Left lobe of liver (tissue), 2 donors: ENCODE results near the gene CDH26. TPM values are rescaled to one million over a fixed set of nuclear protein-coding genes. Genes with fewer than 3 reads are reported as not detected.
"Not testable (repeated sequence)": the region's sequence is repeated elsewhere in the genome, so short reads cannot be mapped to it uniquely, and the experiment has no call there.

Experiments
- ATAC-seq: fragments of 200-7000 bp; cut with Tn5 transposase; one replicate; pipeline ENCODE4 v1.9.1; 2020; ENCODE audit warnings: mild to moderate bottlenecking, moderate library complexity
- DNase-seq: peaks from one replicate; pipeline ENCODE4 v3.0.0-alpha.2; 2020; ENCODE audit warnings: low spot score
- total RNA-seq: library from RNA; stranded (reverse); gene quantifications from one replicate; pipeline ENCODE4 v1.2.1, GENCODE V29; 2021
- donor health status: DM: no; HTN: no; CAD: no; lungs with moderate emphysema.
- donor health status: DM: no; HTN: yes; CAD: no.

CDH26 gene
- total RNA-seq, 1 donor from 2014 or later, result 0.38 TPM

DNA sequence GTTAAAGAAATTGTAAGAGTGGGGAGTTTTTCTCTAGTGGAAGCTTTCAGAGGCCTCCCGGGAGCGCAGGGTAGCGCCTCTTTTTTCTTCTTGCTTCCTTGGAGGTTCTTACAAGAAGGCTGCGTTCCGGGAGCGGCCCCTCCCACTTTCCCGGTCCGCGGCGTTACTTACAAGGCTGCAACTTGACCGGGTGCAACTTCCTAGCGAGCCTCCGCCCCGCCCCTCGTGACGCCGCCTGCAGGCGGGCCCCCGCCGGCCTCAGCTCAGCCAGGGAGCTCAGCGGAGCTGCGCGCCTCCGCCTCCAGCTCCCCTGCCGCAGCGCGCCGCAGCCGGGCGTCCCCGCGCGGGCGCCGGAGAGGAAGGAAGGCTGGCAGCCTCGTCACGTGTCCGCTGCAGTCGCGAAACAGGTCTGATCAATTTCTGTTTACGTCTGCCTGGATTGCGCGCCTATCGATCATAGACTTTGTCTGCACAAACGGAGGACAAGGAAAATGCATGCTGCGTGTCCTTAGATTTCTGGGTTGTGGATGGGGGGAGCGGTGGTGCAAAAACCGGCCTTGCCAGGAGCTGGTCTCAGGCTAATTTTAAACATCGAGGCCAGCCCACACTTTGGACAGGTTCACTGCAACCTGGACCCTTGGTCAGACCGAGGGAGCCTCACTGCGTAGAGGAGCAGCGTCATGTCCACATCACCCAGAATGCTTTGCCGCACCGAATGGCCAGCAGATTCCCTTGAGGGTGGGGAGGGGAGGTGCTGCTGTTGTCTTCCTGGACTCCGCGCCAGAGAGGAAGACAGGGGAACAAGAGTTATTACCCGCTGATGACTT lies 17.9 kb upstream of the CDH26 start, which contains the start of the genes FAM217B and PPP1R3D:
Gene FAM217B (plus strand): TSS at position 261 of the 827 bp plus-strand sequence. CDS start 3,555 bp downstream, outside the sequence.
Gene PPP1R3D (minus strand): TSS at position 177 of the 827 bp plus-strand sequence. CDS start 374 bp downstream, outside the sequence.
- DNase-seq (peak; percentile 92), ATAC-seq (peak; percentile 97)

DNA sequence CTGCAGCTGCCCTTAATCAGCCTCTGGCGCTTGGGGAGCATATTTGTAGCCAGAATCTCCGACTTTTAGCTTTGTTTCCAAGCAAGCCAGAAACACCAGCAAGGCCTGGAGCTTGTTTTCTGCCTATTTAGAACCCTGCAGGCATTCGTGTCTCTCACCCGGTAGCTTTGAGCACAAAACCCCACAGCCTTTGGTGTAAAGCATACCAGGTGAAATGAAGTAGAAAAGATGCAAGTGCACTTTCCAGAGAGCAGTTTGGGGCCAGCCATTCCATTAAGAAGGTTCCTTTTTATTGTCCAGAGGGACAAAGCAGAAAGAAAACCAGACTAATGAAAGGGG lies 17.3 kb upstream of the CDH26 start:
- ATAC-seq (no peak), DNase-seq (no peak)

DNA sequence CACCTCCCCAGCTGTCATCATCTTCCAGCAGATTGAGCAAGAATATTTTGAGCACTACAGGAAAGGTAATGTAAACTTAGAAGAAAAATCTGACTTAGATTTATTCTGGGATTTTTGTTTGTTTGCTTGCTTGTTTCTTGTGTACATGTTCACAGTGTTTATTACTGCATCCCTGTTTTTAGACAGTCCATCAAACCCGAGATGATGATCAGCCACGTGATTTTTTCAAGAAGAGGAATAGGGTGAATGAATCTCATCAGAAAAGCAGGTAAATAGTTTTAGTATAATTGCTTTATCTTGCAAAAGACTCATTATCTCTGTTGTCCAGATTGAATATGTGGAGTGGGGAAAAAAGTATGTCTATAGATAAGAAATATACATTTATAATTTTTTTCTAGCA lies 16.0 kb upstream of the CDH26 start:
- ATAC-seq (no peak), DNase-seq (no peak)

DNA sequence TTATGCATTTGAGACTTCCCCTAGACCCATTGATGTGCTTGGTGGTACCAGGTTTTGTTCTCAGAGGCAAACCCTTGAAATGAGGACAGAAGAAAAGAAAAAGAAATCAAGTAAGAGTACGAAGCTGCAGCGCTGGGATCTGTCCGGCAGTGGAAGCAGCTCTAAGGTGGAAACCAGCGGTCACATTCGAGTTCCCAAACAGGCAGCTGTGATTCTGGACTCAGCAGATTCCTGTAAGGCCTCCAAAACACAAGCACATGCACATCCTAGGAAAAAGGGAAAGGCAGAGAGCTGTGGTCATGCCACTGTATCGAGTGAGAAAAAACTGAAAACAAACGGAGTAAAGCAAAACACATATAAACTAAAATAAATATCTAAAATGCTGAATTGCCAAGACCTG lies 13.5 kb upstream of the CDH26 start:
- no peak for DNase-seq
- no peak for ATAC-seq

DNA sequence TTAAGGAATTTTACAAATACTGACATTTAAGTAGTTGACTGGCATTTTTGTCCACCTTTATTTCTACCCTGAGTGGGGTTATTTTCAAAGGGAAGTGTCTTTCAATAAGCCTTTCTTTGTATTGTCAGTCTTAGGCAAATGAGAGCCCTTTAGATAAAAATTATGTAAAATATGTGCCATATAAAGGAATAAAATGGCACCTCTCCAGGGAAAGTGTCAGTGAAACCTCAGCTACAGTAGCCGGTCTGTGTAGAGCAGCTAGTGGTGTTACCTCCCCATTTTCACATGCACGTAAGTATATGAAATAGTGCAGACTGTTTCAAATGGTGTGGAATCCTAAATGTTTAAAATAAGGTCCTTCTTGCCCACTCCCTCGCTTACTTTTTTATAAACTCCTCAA lies 13.0 kb upstream of the CDH26 start:
- ATAC-seq (no peak), DNase-seq (no peak)

DNA sequence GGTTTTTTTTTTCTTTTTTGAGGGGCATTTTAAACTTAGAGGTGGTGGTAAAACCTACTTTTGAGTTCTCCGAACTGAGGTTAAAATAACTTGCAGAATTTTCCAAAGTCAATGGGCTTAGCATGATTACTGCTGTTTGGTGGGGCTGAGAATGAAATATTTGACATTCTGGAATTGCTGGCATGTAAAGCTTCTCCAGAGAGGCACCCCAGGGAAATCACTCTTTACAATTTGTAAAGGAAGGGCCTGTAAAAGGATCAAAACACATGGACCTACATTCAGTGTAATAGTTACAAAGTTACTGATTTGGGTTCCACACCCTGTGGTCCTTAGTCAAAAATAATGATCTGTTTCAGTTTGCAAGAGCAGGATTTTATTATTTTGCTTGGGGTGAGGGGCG lies 12.5 kb upstream of the CDH26 start:
- no peak for DNase-seq
- ATAC-seq, result no peak

DNA sequence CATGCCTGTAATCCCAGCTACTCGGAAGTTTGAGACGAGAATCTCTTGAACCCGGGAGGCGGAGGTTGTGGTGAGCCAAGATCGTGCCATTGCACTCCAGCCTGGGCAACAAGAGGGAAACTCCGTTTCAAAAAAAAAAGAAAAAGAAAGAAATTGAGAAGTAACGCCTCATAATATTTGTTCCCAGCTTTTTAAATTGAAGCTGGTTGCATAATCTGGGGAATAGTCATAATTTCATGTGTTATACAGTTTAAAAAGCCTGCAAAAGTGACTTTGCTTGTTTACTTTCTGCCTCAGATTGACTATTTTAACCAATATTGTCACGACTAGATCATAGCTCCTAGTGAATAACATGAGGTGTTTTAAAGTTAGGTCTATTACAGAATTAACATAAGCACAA lies 10.8 kb upstream of the CDH26 start:
- no peak for ATAC-seq
- no peak for DNase-seq

DNA sequence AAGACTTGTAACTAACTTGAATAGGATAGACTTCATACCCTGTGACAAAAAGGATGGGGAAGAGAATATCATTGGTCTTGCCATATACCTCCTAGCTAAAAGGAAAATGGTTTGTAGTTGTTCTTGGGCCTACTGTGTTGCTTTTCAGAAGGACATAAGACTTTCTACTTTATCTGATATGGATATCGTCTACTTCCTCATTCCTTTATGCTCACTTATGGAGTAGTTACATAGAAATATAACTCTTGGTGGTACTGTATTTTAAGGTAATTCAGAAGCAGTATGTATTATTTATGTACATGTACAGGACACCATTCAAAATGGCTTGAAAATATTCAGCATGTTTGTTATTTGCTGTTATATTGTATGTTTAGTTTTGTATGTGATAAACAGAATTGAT lies 10.0 kb upstream of the CDH26 start:
- DNase-seq (no peak), ATAC-seq (no peak)

DNA sequence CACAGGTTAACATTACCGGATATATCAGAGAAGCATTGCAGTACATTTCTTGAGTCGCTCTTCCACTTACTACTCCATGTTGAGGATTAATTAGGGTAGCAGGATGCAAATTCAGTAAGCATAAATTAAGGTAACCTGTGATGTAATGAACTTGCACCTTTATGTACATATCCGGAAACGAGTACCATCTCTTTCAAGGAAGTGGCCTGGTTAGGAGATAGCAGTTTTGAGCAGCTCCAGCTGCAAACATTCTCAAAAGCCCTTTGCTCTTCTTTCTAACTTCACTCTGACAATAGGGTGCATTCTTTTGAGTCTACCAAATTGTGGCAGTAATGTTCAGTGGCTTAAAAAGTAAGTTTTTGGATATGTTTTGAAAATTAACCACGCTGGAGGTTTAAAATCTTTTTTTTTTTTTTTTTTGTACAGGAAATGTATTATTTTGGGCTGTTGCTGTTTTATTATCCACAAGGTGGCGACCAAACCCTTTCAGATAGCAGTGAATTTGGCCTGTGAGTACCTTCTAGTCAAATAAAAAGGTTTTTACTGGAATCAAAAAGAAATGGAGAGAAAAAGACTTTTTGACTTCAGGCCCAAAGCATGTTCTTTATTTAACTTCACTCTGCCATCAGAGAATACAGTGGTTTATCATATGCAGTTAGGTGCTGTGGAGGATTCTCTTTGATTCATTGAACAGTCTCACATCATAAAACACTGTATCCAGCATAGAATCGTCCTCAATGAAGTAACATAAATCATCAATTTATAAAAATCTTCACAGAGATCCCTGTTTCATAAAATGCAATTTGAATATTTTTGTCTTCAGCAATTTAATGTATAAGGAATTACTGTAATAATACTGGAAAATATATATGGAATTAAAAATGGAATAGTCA lies 9.1 kb upstream of the CDH26 start:
- ATAC-seq (peak; percentile 74), DNase-seq (no peak)

DNA sequence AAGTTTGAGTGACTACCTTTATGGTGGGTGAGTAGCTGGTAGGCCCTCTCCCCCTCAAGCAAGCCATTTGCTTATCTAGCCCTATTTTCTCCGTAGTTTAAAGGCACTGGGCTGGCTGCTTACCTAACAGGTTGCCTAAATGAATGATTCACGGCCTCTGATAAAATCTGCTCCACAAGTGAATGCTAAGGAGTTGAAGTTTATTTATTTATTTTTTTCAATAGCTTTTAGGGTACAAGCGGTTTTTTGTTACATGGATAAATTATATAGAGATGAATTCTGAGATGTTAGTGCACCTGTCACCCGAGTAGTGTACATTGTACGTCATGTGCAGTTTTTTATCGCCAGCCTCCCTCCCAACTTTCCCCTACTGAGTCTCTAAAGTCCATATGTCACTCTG lies 8.3 kb upstream of the CDH26 start:
- DNase-seq, result no peak
- no peak for ATAC-seq

DNA sequence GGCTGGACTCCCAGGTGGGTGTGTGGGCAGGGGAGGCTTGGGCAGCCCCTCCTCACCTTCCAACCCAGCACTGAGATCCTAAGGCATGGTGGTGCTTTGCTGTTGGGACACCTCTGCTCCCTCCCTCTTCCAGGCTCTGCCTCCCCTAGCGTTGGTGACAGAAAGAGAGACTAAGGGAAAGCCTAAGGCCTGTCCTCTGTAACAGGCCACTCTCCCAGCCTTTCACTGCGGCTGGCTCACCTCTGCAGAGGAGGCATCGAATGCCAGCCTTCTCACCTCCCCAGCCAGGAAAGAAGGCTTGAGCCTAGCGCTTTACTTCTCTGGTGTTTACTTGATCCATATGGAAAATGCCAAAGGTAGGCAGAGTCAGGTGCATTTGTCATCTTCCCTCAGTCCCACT lies 3.5 kb upstream of the CDH26 start:
- ATAC-seq, result no peak

DNA sequence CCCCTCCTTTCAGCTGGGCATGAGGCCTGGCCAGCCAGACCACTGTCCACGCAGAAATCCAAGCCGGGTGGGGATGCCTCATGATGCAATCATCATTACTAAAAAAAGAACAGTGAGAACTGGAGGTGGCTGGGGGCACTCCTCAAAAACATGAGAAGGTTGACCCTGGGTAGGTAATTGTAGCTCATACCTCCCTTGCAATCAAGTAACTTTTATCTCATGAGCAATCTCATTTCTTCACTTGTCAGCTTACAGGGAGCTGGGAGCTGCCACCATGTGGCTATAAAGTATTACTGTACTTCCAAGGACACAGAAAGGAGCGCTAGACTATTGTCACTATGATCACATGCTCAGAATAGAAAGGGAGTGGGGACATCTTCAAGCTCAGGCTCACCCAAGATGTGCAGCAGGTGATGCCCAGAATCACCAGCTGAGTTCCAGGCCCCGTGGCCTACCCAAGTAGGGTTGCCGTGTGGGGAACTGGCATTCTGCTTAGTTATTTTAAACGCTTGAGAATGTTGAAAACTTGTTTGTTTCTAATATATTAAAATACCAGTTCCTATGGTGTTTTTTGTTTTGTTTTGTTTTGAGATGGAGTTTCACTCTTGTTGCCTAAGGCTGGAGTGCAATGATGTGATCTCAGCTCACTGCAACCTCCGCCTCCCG lies 3.0 kb upstream of the CDH26 start:
- ATAC-seq (peak; percentile 47), DNase-seq (no peak)

More for the DNA sequence above, 3.5 kb upstream of the CDH26 start:
- DNase-seq, result no peak

DNA sequence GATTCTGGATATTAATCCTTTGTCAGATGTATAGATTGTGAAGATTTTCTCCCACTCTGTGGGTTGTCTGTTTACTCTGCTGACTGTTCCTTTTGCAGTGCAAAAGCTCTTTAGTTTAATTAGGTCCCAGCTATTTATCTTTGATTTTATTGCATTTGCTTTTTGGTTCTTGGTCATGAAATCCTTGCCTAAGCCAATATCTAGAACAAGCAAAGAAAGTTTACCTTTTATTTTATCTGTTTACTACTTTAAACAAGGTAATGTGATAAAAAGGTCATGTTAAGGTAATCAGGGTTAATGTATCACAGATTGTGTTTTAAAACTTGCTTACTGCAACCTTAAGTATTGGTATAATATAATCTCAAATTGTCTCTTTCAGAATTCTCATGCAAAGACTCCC lies 655 bp upstream of the CDH26 start:
- ATAC-seq, DNase-seq: not testable (repeated sequence)

DNA sequence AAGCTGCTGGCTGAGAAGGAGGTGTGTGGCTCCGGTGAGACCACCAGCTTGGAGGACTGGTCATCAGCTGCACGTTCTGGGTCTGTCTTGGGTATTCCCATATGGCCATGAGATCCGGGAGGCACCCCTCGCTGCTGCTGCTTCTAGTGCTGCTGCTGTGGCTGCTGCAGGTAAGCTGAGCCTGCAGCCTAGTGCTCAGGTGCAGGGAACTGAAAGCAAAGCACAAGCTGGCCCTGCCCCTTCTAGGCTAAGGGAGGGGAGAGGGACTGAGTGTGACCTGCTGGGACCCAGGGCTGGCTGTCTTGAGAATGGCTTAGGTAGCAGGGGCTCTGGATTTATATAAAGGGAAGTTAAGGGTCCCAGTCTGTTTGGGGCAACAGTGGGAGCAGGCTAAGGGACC lies 403 bp downstream of the CDH26 start:
- ATAC-seq, result no peak
- DNase-seq, result no peak

DNA sequence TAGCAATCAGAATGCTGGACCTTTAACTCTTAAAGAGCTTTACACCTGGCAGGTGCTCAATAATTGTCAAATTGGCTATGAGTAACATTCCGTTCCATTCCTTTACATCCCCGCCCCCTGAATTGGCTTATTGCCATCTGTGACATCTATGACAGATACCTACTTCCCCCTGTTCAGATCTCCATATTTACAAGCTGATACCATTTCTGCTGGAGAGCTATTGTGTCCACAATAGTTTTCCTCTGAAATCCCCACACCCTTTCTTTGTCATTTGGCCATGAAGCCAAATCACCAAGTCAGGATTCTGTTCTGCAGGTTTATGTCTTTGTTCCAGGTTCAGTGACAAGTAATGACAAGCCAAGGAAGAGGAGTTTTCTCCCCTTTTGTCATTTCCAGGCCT lies 3.2 kb downstream of the CDH26 start:
- DNase-seq (no peak), ATAC-seq (no peak)

DNA sequence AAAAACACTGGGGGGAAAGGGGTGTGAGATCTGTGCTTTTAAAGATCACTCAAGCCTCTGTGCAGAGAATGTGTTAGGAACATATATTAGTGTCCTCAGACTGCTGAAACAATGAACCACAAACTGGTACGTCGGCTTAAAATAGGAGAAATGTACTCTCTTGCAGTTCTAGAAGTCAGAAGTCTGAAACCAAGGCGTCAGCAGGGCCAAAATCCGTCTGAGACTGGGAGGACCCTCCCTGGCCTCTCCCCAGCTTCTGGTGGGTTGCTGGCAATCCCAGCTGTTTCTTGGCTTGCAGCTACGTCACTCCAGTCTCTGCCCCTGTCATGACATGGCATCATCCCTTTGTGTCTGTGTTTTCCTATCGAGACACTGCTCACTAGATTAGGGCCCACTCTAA lies 3.9 kb downstream of the CDH26 start:
- ATAC-seq (no peak), DNase-seq (no peak)

DNA sequence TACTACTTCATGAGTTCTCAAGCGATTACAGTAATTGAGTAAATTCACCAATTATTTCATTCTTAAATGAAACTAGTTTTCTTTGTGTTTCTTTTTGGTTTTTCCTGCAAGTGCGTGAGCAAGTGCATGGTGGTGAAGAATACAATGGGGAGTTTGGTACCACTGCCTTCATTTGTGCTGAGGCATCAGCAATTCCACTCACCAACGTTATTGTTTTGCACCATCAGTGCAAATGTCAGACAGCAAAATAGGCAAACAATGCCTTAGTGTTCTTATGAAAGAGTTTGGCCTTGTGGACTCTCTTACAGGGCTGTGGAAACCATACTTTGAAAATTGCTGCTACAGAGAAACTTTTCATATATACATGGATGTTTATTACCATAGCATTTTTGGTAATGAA lies 8.2 kb downstream of the CDH26 start:
- no peak for ATAC-seq
- DNase-seq, result no peak

DNA sequence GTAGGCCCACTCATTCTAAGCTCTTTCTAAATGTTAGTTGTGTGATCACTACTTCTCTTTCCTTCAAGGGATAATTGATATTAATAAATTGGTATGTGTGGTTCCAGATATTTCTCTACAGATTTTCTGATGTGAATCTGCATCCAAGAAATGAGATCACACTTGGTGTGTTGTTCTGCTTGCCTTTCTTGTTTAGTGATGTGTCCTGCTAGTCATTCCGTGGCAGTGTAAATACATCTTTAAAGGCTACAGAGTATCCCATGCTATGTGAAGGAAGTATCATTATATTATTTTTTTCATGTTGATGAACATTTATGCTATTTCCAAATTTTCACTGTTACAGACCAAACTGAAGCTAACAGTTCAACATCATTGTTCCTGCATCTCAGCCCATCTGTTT lies 13.2 kb downstream of the CDH26 start:
- DNase-seq (no peak), ATAC-seq (no peak)

DNA sequence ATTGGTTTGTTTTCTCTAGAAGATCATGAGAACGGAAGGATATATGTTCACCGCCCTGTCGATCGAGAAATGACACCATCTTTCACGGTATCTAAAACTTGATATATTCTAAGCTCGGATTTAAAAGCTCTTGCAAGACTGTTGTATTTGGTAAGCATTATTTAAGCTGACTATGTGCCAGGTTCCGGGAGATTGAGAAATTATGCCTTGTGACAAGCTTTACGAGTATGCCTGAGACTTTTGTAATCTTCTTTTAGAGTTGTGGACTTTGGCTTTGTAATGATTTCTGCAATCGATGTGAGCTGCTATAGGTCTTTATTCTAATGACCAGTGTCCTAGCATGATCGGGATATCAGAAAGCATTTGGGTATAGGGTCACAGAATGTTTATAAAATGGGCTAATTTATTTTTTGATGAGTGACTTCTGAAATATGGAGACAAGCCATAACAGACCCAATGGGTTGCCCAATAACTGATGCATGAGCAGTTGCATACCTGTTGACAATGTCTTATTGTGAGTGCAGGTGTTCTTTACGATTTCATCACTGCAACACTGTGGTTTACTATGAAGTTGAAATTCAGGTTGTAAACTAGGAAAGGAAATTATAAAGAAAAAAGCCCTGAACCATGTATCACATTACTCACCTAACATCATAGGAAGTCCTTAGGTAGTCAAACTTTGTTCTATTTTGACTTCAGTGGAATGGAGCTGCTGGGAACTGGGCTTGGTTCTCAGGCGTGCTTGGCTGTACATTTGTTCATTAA lies 14.0 kb downstream of the CDH26 start:
- DNase-seq, result no peak

DNA sequence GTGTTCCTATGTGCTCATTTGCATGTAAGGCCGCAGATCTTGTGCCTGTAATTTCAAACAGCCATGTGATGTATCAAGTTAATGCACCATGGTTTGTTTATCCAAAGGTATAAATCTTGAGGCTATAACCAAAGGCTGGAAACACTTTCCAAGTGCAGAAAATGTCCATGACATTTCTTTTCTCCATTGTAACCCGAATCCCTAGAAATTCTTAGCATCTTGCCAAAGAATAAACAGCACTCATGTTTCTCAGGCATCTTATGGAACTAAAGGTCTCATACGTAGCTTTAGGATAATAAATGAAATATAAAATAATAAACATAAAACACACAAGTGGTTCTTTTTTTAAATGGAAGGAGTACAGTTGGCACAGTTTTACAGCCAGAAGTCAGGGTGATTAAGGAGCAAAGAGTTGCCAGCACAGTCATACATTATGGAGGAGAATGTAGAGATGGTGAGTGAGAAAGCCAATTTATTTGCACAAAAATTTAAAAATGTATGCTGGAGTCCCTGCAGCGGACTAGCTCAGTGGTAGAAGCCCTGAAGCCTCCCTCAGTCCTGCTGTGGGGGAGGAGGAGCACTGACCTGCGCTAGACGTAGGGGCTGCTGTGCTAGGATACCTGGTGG lies 18.0 kb downstream of the CDH26 start:
- ATAC-seq, result no peak
- no peak for DNase-seq

More for the DNA sequence above, 14.0 kb downstream of the CDH26 start:
- ATAC-seq, result peak; percentile 66
